ENCODE measurements around the gene EHD4. TPM values are rescaled to one million over a fixed set of nuclear protein-coding genes. Genes with fewer than 3 reads are reported as not detected.

Gene EHD4
- total RNA-seq, 1 donor from 2014 or later: 18.8 TPM

GRCh38 chr15:41905036-41905793 lies 67.1 kb downstream of the EHD4 start:
- TF ChIP-seq CTCF (conservative IDR thresholded peaks at IDR 0.05): no peak
- Mint-ChIP-seq H3K9me3 (no peaks in the 10 kb centered on the region), H3K36me3 (peaks cover 11% of the 10 kb centered on the region), H3K27ac (peak overlapping the region; percentile 63), H3K4me1 (ENCODE audit: unreplicated experiment) (peaks cover 43% of the 10 kb centered on the region), H3K27me3 (no peaks in the 10 kb centered on the region), H3K4me3 (no peak overlapping the region)
- no peak for DNase-seq (ENCODE audit: extremely low spot score, unreplicated experiment)

- DNase-seq (ENCODE audit: extremely low spot score, unreplicated experiment): no peak
- H3K27ac Mint-ChIP-seq: peak overlapping the region; percentile 63
- H3K36me3 Mint-ChIP-seq: peaks cover 9% of the 10 kb centered on the region
Observed at GRCh38 chr15:41904541-41905005, 67.8 kb downstream of the EHD4 start.

GRCh38 chr15:41903782-41904181 lies 68.6 kb downstream of the EHD4 start:
- H3K4me3 Mint-ChIP-seq: no peak overlapping the region
- peaks cover 35% of the 10 kb centered on the region for H3K4me1 Mint-ChIP-seq (ENCODE audit: unreplicated experiment)
- H3K27me3 Mint-ChIP-seq: no peaks in the 10 kb centered on the region
- H3K36me3 Mint-ChIP-seq: peaks cover 13% of the 10 kb centered on the region
- no peak for DNase-seq (ENCODE audit: extremely low spot score, unreplicated experiment)
- H3K27ac Mint-ChIP-seq: no peak overlapping the region
- no peaks in the 10 kb centered on the region for H3K9me3 Mint-ChIP-seq
- TF ChIP-seq CTCF (conservative IDR thresholded peaks at IDR 0.05): no peak

More at GRCh38 chr15:41904541-41905005, 67.8 kb downstream of the EHD4 start:
- Mint-ChIP-seq H3K4me3 (no peak overlapping the region), H3K9me3 (no peaks in the 10 kb centered on the region), H3K27me3 (no peaks in the 10 kb centered on the region), H3K4me1 (ENCODE audit: unreplicated experiment) (peaks cover 39% of the 10 kb centered on the region)
- TF ChIP-seq CTCF (conservative IDR thresholded peaks at IDR 0.05): peak; percentile 94

GRCh38 chr15:41901431-41901830 lies 70.9 kb downstream of the EHD4 start:
- no peaks in the 10 kb centered on the region for H3K27me3 Mint-ChIP-seq
- H3K4me3 Mint-ChIP-seq: no peak overlapping the region
- H3K27ac Mint-ChIP-seq: no peak overlapping the region
- no peak for TF ChIP-seq CTCF (conservative IDR thresholded peaks at IDR 0.05)
- no peaks in the 10 kb centered on the region for H3K9me3 Mint-ChIP-seq
- H3K36me3 Mint-ChIP-seq: peaks cover 25% of the 10 kb centered on the region
- no peak for DNase-seq (ENCODE audit: extremely low spot score, unreplicated experiment)
- H3K4me1 Mint-ChIP-seq (ENCODE audit: unreplicated experiment): peaks cover 45% of the 10 kb centered on the region

- Mint-ChIP-seq H3K36me3 (peaks cover 25% of the 10 kb centered on the region), H3K4me3 (no peak overlapping the region), H3K9me3 (no peaks in the 10 kb centered on the region), H3K27ac (no peak overlapping the region), H3K27me3 (no peaks in the 10 kb centered on the region), H3K4me1 (ENCODE audit: unreplicated experiment) (peaks cover 39% of the 10 kb centered on the region)
- TF ChIP-seq CTCF (conservative IDR thresholded peaks at IDR 0.05): no peak
- DNase-seq (ENCODE audit: extremely low spot score, unreplicated experiment): no peak
Observed at GRCh38 chr15:41900526-41901380, 71.6 kb downstream of the EHD4 start.

Measured in type B pancreatic cell (in vitro differentiated cells).